H7 (cell line): Measurements from ENCODE around the gene FKBP10. TPM values are rescaled to one million over a fixed set of nuclear protein-coding genes. Genes with fewer than 3 reads are reported as not detected.

Experiments used
- DNase-seq: peaks from one replicate; pipeline ENCODE4 v3.0.0; 2012
- H3K27me3 ChIP-seq: 2 replicates; pipeline ENCODE4 v1.6.0; 2011; ENCODE audit warnings: mild to moderate bottlenecking, low read length; ENCODE audit not compliant: control insufficient read depth, insufficient read depth
- H3K36me3 ChIP-seq: replicated peaks from 2 replicates; pipeline ENCODE4 v1.5.1; 2011; ENCODE audit warnings: low read length; ENCODE audit not compliant: control insufficient read depth, insufficient read depth
- H3K4me3 ChIP-seq: 2 replicates; pipeline ENCODE4 v1.5.1; 2011; ENCODE audit warnings: low read depth, mild to moderate bottlenecking, control low read depth, low read length, moderate library complexity; ENCODE audit not compliant: insufficient read depth
- total RNA-seq: library from RNA; depleted of rRNA; stranded (reverse); fragments of >200 nt; shearing (Covaris generic); gene quantifications from 2 replicates; pipeline ENCODE4 v1.2.3, GENCODE V29; 2014; rRNA removed

The FKBP10 gene
- total RNA-seq, 1 experiment from 2014 or later, result 206 TPM

GRCh38 chr17:41864836-41865595 is 52.2 kb downstream of the FKBP10 start, which contains the start of gene KLHL11:
TSS of gene KLHL11 (minus strand) at chr17:41865423. CDS start at chr17:41865370, 53 bp downstream.
- peaks cover 18% of the 10 kb centered on the region for H3K36me3 ChIP-seq
- no peaks in the 10 kb centered on the region for H3K27me3 ChIP-seq
- H3K4me3 ChIP-seq, result peak within 1 kb of the TSS; percentile 97
- DNase-seq, result peak; percentile 97

GRCh38 chr17:41865596-41865893 is 52.7 kb downstream of the FKBP10 start:
- H3K4me3 ChIP-seq, result peak overlapping the region; percentile 15
- no peaks in the 10 kb centered on the region for H3K27me3 ChIP-seq
- DNase-seq, result no peak
- H3K36me3 ChIP-seq, result peaks cover 22% of the 10 kb centered on the region

GRCh38 chr17:41868568-41868967 is 55.8 kb downstream of the FKBP10 start:
- DNase-seq, result no peak
- Histone ChIP-seq H3K27me3 (no peaks in the 10 kb centered on the region), H3K36me3 (peaks cover 44% of the 10 kb centered on the region), H3K4me3 (no peak overlapping the region)

GRCh38 chr17:41869426-41869825 is 56.6 kb downstream of the FKBP10 start:
- DNase-seq, result no peak
- Histone ChIP-seq H3K36me3 (peaks cover 52% of the 10 kb centered on the region), H3K27me3 (no peaks in the 10 kb centered on the region), H3K4me3 (no peak overlapping the region)

GRCh38 chr17:41870097-41870496 is 57.3 kb downstream of the FKBP10 start:
- Histone ChIP-seq H3K36me3 (peaks cover 54% of the 10 kb centered on the region), H3K27me3 (no peaks in the 10 kb centered on the region), H3K4me3 (no peak overlapping the region)
- DNase-seq, result no peak

- Histone ChIP-seq H3K27me3 (no peaks in the 10 kb centered on the region), H3K36me3 (peaks cover 54% of the 10 kb centered on the region), H3K4me3 (no peak overlapping the region)
- no peak for DNase-seq
These were observed 57.8 kb downstream of the FKBP10 start for GRCh38 chr17:41870627-41871026.

- Histone ChIP-seq H3K36me3 (peaks cover 52% of the 10 kb centered on the region), H3K4me3 (no peak overlapping the region), H3K27me3 (no peaks in the 10 kb centered on the region)
- no peak for DNase-seq
These were observed 59.0 kb downstream of the FKBP10 start for GRCh38 chr17:41871789-41872188.

Other genes with a start within 250 kb of the FKBP10 start
- gene KRT9, start 240.9 kb upstream of the FKBP10 start, total RNA-seq, result not detected in 2 replicates
- gene KRT14, start 226.1 kb upstream of the FKBP10 start, total RNA-seq, result not detected in 2 replicates
- not detected in 2 replicates for gene KRT16, start 200.2 kb upstream of the FKBP10 start, total RNA-seq
- 0.07 TPM in 1 of 2 replicates, not detected in the other for gene KRT17, start 188.4 kb upstream of the FKBP10 start, total RNA-seq
- gene EIF1, start 124.1 kb upstream of the FKBP10 start, total RNA-seq, result 62.6 and 74.3 TPM in 2 replicates
- gene GAST, start 100.7 kb upstream of the FKBP10 start, total RNA-seq, result not detected in 2 replicates
- 0.28 and 0.48 TPM in 2 replicates for gene HAP1, start 78.4 kb upstream of the FKBP10 start, total RNA-seq
- gene JUP, start 26.3 kb upstream of the FKBP10 start, total RNA-seq, result 58.4 and 68.5 TPM in 2 replicates
- gene P3H4, start 1.1 kb upstream of the FKBP10 start, total RNA-seq, result 34.7 and 44.6 TPM in 2 replicates
- 62.2 and 77.1 TPM in 2 replicates for gene NT5C3B, start 23.2 kb downstream of the FKBP10 start, total RNA-seq
- gene KLHL10, start 24.8 kb downstream of the FKBP10 start, total RNA-seq, result 0.10 and 1.1 TPM in 2 replicates
- 14.7 and 18.1 TPM in 2 replicates for gene KLHL11, start 52.4 kb downstream of the FKBP10 start, total RNA-seq
- gene ACLY, start 105.9 kb downstream of the FKBP10 start, total RNA-seq, result 235 and 260 TPM in 2 replicates
- gene ODAD4, start 117.6 kb downstream of the FKBP10 start, total RNA-seq, result 0.28 and 0.85 TPM in 2 replicates
- gene CNP, start 153.8 kb downstream of the FKBP10 start, total RNA-seq, result 32.8 and 46.1 TPM in 2 replicates
- gene DNAJC7, start 204.4 kb downstream of the FKBP10 start, total RNA-seq, result 83.4 and 97.3 TPM in 2 replicates
- 31.4 and 35.0 TPM in 2 replicates for gene NKIRAS2, start 207.1 kb downstream of the FKBP10 start, total RNA-seq
- gene C17orf113, start 237.6 kb downstream of the FKBP10 start, total RNA-seq, result 1.0 and 1.1 TPM in 2 replicates